ENCODE measurements around the gene RIMS1. TPM values are rescaled to one million over a fixed set of nuclear protein-coding genes. Genes with fewer than 3 reads are reported as not detected.

RIMS1 gene
- total RNA-seq, 1 experiment from 2014 or later, result 0.51 TPM

GRCh38 chr6:72250664-72251063, 364.3 kb downstream of the RIMS1 start:
- ATAC-seq (no peak), DNase-seq (no peak)
- POLR2A ChIA-PET (ENCODE audit: unreplicated experiment), result no interaction called here
- Histone ChIP-seq H3K27me3 (ENCODE audit: low read length) (no peaks in the 10 kb centered on the region), H3K36me3 (ENCODE audit: low read depth, low read length) (no peaks in the 10 kb centered on the region), H3K4me3 (ENCODE audit: low read length) (no peak overlapping the region), H3K27ac (ENCODE audit: low read length) (no peak overlapping the region), H3K4me2 (ENCODE audit: low read length) (no peak overlapping the region), H2AFZ (ENCODE audit: low read length) (no peak overlapping the region), H3K9me2 (replicated peaks; ENCODE audit: low read length) (no peaks in the 10 kb centered on the region), H3K9me3 (ENCODE audit: low read length) (no peaks in the 10 kb centered on the region), H3K79me2 (ENCODE audit: low read length) (no peaks in the 10 kb centered on the region), H3K4me1 (ENCODE audit: insufficient read depth, low read length) (no peaks in the 10 kb centered on the region), H3K9ac (ENCODE audit: low read length) (no peak overlapping the region), H3F3A (ENCODE audit: low read length, unreplicated experiment) (no peaks in the 10 kb centered on the region), H4K20me1 (ENCODE audit: low read length) (no peaks in the 10 kb centered on the region)
- intact Hi-C loops (cut with micrococcal nuclease), result loop anchor here (1.0 to 5.0 kb wide), 3 partner anchors 162 to 932 kb away; no protein-coding TSS in a partner anchor
- CTCF ChIA-PET, result no interaction called here
- TF ChIP-seq EZH2 (IDR thresholded peaks at IDR 0.05; ENCODE audit: low read length, unreplicated experiment) (no peak), CTCF (conservative IDR thresholded peaks at IDR 0.05; ENCODE audit: low read depth, low read length) (peak; percentile 23; the same call in 1 of the 2 replicates)
- BruUV-seq (replicated peaks), result no TSS peak

GRCh38 chr6:72260489-72260888, 374.1 kb downstream of the RIMS1 start:
- Histone ChIP-seq H4K20me1 (ENCODE audit: low read length) (no peaks in the 10 kb centered on the region), H2AFZ (ENCODE audit: low read length) (no peak overlapping the region), H3F3A (ENCODE audit: low read length, unreplicated experiment) (no peaks in the 10 kb centered on the region), H3K9me2 (replicated peaks; ENCODE audit: low read length) (no peaks in the 10 kb centered on the region), H3K79me2 (ENCODE audit: low read length) (no peaks in the 10 kb centered on the region), H3K4me2 (ENCODE audit: low read length) (0 out of 2 replicates have a peak overlapping the region, but pooled peaks have one; percentile 31), H3K36me3 (ENCODE audit: low read depth, low read length) (no peaks in the 10 kb centered on the region), H3K4me3 (ENCODE audit: low read length) (no peak overlapping the region), H3K27me3 (ENCODE audit: low read length) (no peaks in the 10 kb centered on the region), H3K9me3 (ENCODE audit: low read length) (no peaks in the 10 kb centered on the region), H3K4me1 (ENCODE audit: insufficient read depth, low read length) (peaks cover 16% of the 10 kb centered on the region; the same call in 1 of the 2 replicates), H3K27ac (ENCODE audit: low read length) (peak overlapping the region; percentile 9; the same call in 1 of the 2 replicates), H3K9ac (ENCODE audit: low read length) (no peak overlapping the region)
- ATAC-seq (peak; percentile 89), DNase-seq (peak; percentile 48)
- POLR2A ChIA-PET (ENCODE audit: unreplicated experiment), result no interaction called here
- TF ChIP-seq EZH2 (IDR thresholded peaks at IDR 0.05; ENCODE audit: low read length, unreplicated experiment) (no peak), EZH2phosphoT487 (IDR thresholded peaks at IDR 0.05; ENCODE audit: borderline replicate concordance, low read length) (no peak), CTCF (conservative IDR thresholded peaks at IDR 0.05; ENCODE audit: low read depth, low read length) (no peak)
- intact Hi-C loops (cut with micrococcal nuclease), result loop anchor here (5.0 kb wide), 1 partner anchor 142 kb away; no protein-coding TSS in a partner anchor
- CTCF ChIA-PET, result no interaction called here
- no TSS peak for BruUV-seq (replicated peaks)

- CTCF ChIA-PET, result interaction anchor here (0.6 kb wide), 1 partner anchor 939 kb away, joined by 3 read pairs; no protein-coding TSS in a partner anchor
Measured at GRCh38 chr6:72261554-72261953, 375.2 kb downstream of the RIMS1 start.

More at GRCh38 chr6:72261554-72261953, 375.2 kb downstream of the RIMS1 start:
- Histone ChIP-seq H3K4me1 (ENCODE audit: insufficient read depth, low read length) (peaks cover 16% of the 10 kb centered on the region; the same call in 1 of the 2 replicates), H3K79me2 (ENCODE audit: low read length) (no peaks in the 10 kb centered on the region), H3K9me3 (ENCODE audit: low read length) (no peaks in the 10 kb centered on the region), H4K20me1 (ENCODE audit: low read length) (no peaks in the 10 kb centered on the region), H3K4me2 (ENCODE audit: low read length) (peak overlapping the region; percentile 37; the same call in 1 of the 2 replicates), H3K27ac (ENCODE audit: low read length) (peak overlapping the region; percentile 9; the same call in 1 of the 2 replicates), H3K36me3 (ENCODE audit: low read depth, low read length) (no peaks in the 10 kb centered on the region), H3K4me3 (ENCODE audit: low read length) (no peak overlapping the region), H3K9ac (ENCODE audit: low read length) (no peak overlapping the region), H3K27me3 (ENCODE audit: low read length) (no peaks in the 10 kb centered on the region), H2AFZ (ENCODE audit: low read length) (no peak overlapping the region), H3K9me2 (replicated peaks; ENCODE audit: low read length) (no peaks in the 10 kb centered on the region), H3F3A (ENCODE audit: low read length, unreplicated experiment) (no peaks in the 10 kb centered on the region)
- BruUV-seq (replicated peaks), result no TSS peak
- peak; percentile 19 for DNase-seq
- no peak for TF ChIP-seq EZH2phosphoT487 (IDR thresholded peaks at IDR 0.05; ENCODE audit: borderline replicate concordance, low read length)
- TF ChIP-seq CTCF (conservative IDR thresholded peaks at IDR 0.05; ENCODE audit: low read depth, low read length), result no peak
- no peak for TF ChIP-seq EZH2 (IDR thresholded peaks at IDR 0.05; ENCODE audit: low read length, unreplicated experiment)
- peak; percentile 77 for ATAC-seq
- intact Hi-C loops (cut with micrococcal nuclease), result loop anchor here (1.0 to 5.0 kb wide), 2 partner anchors 22 to 141 kb away; no protein-coding TSS in a partner anchor
- POLR2A ChIA-PET (ENCODE audit: unreplicated experiment), result no interaction called here

Measured in PC-3 (cell line).